ENCODE measurements around the gene PLB1.

Gene PLB1

DNA sequence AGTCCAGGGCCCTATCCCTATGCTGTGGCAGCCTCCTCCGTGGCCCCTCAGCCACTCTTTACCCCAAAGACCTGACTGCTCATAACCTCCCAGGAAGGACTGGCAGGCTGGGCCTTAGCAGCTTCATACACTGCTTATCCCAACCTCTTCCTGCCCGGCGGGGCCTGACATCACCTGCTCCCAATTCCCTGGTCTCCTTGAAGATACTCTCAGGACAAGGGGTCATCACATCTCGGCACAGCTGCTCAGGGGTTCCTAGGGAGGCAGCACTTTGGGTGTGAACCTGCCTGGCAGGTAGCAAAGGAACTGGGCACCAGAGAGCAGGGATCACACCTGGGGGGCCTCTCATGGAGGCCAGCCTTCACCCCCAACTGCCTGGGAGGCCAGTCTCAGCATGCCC is 68.5 kb downstream of the PLB1 start:
- no peaks in the 10 kb centered on the region for H3K9me3 ChIP-seq (replicated peaks; ENCODE audit: insufficient read depth, low read length)
- no peaks in the 10 kb centered on the region for H3F3A ChIP-seq (ENCODE audit: insufficient read depth, low read length)
- no peak overlapping the region for H3K27ac ChIP-seq (ENCODE audit: low read length)
- no peaks in the 10 kb centered on the region for H3K79me2 ChIP-seq (ENCODE audit: low read length)
- H3K4me1 ChIP-seq (ENCODE audit: low read length): peaks cover 5% of the 10 kb centered on the region; the same call in 1 of the 2 replicates
- no peak overlapping the region for H3K4me3 ChIP-seq (ENCODE audit: low read length)
- no peak overlapping the region for H3K4me2 ChIP-seq (ENCODE audit: low read depth, low read length)
- DNase-seq: no peak
- no peaks in the 10 kb centered on the region for H4K20me1 ChIP-seq (ENCODE audit: insufficient read depth, low read length)
- no peaks in the 10 kb centered on the region for H3K36me3 ChIP-seq (replicated peaks; ENCODE audit: insufficient read depth, low read length)
- H3K27me3 ChIP-seq (replicated peaks; ENCODE audit: insufficient read depth, low read length): no peaks in the 10 kb centered on the region
- H3K9me2 ChIP-seq (replicated peaks; ENCODE audit: insufficient read depth, low read length): no peaks in the 10 kb centered on the region
- TF ChIP-seq, protein P1, sequence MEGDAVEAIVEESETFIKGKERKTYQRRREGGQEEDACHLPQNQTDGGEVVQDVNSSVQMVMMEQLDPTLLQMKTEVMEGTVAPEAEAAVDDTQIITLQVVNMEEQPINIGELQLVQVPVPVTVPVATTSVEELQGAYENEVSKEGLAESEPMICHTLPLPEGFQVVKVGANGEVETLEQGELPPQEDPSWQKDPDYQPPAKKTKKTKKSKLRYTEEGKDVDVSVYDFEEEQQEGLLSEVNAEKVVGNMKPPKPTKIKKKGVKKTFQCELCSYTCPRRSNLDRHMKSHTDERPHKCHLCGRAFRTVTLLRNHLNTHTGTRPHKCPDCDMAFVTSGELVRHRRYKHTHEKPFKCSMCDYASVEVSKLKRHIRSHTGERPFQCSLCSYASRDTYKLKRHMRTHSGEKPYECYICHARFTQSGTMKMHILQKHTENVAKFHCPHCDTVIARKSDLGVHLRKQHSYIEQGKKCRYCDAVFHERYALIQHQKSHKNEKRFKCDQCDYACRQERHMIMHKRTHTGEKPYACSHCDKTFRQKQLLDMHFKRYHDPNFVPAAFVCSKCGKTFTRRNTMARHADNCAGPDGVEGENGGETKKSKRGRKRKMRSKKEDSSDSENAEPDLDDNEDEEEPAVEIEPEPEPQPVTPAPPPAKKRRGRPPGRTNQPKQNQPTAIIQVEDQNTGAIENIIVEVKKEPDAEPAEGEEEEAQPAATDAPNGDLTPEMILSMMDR (IDR thresholded peaks at IDR 0.05; ENCODE audit: low read length): no peak
- TF ChIP-seq EZH2phosphoT487 (IDR thresholded peaks at IDR 0.05; ENCODE audit: low read length): no peak
- no peak for TF ChIP-seq EZH2 (optimal IDR thresholded peaks at IDR 0.05; ENCODE audit: low read depth, low read length)
- no peak overlapping the region for H2AFZ ChIP-seq (ENCODE audit: low read length)
- H3K9ac ChIP-seq (ENCODE audit: low read length): no peak overlapping the region

DNA sequence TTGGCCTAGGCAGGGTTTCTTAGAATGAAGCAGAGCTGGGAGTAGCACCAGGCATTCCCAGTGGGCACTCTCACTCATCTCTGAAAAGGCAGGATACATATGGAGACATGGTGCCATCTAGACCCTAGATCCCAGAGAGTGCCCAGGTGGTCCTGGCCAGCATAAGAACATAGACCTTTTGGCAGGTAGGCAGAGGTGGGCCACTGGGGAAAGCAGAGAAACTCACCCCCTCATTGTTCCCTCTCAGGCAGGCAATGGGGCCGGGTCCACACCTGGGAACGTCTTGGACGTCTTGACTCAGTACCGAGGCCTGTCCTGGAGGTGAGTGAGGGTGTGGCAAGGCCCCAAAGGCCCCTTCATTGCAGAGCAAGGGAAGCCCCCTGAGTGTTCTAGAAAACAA is 69.2 kb downstream of the PLB1 start:
- H3F3A ChIP-seq (ENCODE audit: insufficient read depth, low read length): no peaks in the 10 kb centered on the region
- H3K9me2 ChIP-seq (replicated peaks; ENCODE audit: insufficient read depth, low read length): no peaks in the 10 kb centered on the region
- no peak for TF ChIP-seq EZH2 (optimal IDR thresholded peaks at IDR 0.05; ENCODE audit: low read depth, low read length)
- TF ChIP-seq, protein P1 (IDR thresholded peaks at IDR 0.05; ENCODE audit: low read length): no peak
- TF ChIP-seq EZH2phosphoT487 (IDR thresholded peaks at IDR 0.05; ENCODE audit: low read length): no peak
- H2AFZ ChIP-seq (ENCODE audit: low read length): no peak overlapping the region
- no peaks in the 10 kb centered on the region for H4K20me1 ChIP-seq (ENCODE audit: insufficient read depth, low read length)
- H3K9ac ChIP-seq (ENCODE audit: low read length): no peak overlapping the region
- H3K36me3 ChIP-seq (replicated peaks; ENCODE audit: insufficient read depth, low read length): no peaks in the 10 kb centered on the region
- peaks cover 5% of the 10 kb centered on the region; the same call in 1 of the 2 replicates for H3K4me1 ChIP-seq (ENCODE audit: low read length)
- DNase-seq: no peak
- H3K4me2 ChIP-seq (ENCODE audit: low read depth, low read length): no peak overlapping the region
- H3K9me3 ChIP-seq (replicated peaks; ENCODE audit: insufficient read depth, low read length): no peaks in the 10 kb centered on the region
- no peak overlapping the region for H3K27ac ChIP-seq (ENCODE audit: low read length)
- no peaks in the 10 kb centered on the region for H3K79me2 ChIP-seq (ENCODE audit: low read length)
- no peak overlapping the region for H3K4me3 ChIP-seq (ENCODE audit: low read length)
- no peaks in the 10 kb centered on the region for H3K27me3 ChIP-seq (replicated peaks; ENCODE audit: insufficient read depth, low read length)

- Histone ChIP-seq H3F3A (ENCODE audit: insufficient read depth, low read length) (no peaks in the 10 kb centered on the region), H3K27me3 (replicated peaks; ENCODE audit: insufficient read depth, low read length) (no peaks in the 10 kb centered on the region), H3K79me2 (ENCODE audit: low read length) (no peaks in the 10 kb centered on the region), H4K20me1 (ENCODE audit: insufficient read depth, low read length) (no peaks in the 10 kb centered on the region), H3K27ac (ENCODE audit: low read length) (no peak overlapping the region), H3K36me3 (replicated peaks; ENCODE audit: insufficient read depth, low read length) (no peaks in the 10 kb centered on the region), H3K9me2 (replicated peaks; ENCODE audit: insufficient read depth, low read length) (no peaks in the 10 kb centered on the region), H3K4me1 (ENCODE audit: low read length) (peaks cover 5% of the 10 kb centered on the region; the same call in 1 of the 2 replicates), H3K4me2 (ENCODE audit: low read depth, low read length) (no peak overlapping the region), H3K4me3 (ENCODE audit: low read length) (no peak overlapping the region), H3K9me3 (replicated peaks; ENCODE audit: insufficient read depth, low read length) (no peaks in the 10 kb centered on the region), H3K9ac (ENCODE audit: low read length) (no peak overlapping the region), H2AFZ (ENCODE audit: low read length) (0 out of 2 replicates have a peak overlapping the region, but pooled peaks have one; percentile 72)
- TF ChIP-seq EZH2 (optimal IDR thresholded peaks at IDR 0.05; ENCODE audit: low read depth, low read length) (no peak), EZH2phosphoT487 (IDR thresholded peaks at IDR 0.05; ENCODE audit: low read length) (no peak)
- TF ChIP-seq, protein P1 (IDR thresholded peaks at IDR 0.05; ENCODE audit: low read length): no peak
- DNase-seq: no peak
These were observed 69.9 kb downstream of the PLB1 start for GRCh38 chr2:28565720-28566295.

Measured in MM.1S (cell line).